ENCODE measurements around the gene SLC16A1.
"Not testable (repeated sequence)": the region's sequence is repeated elsewhere in the genome, so short reads cannot be mapped to it uniquely, and the experiment has no call there.

The SLC16A1 gene

GRCh38 chr1:112985123-112985522, 29.1 kb upstream of the SLC16A1 start:
- Histone ChIP-seq H3K27me3 (no peaks in the 10 kb centered on the region), H3K4me1 (no peaks in the 10 kb centered on the region), H3K36me3 (peaks cover 5% of the 10 kb centered on the region), H3K4me3 (ENCODE audit: low read depth, low read length) (no peak overlapping the region), H3K9me3 (no peaks in the 10 kb centered on the region)
- TF ChIP-seq CTCF (IDR thresholded peaks at IDR 0.05; ENCODE audit: low read depth, low read length): no peak
- no peak for DNase-seq

GRCh38 chr1:112983537-112984131, 27.6 kb upstream of the SLC16A1 start:
- H3K4me3 ChIP-seq (ENCODE audit: low read depth, low read length): no peak overlapping the region
- H3K27me3 ChIP-seq: no peaks in the 10 kb centered on the region
- DNase-seq: no peak
- peaks cover 7% of the 10 kb centered on the region for H3K36me3 ChIP-seq
- TF ChIP-seq CTCF (IDR thresholded peaks at IDR 0.05; ENCODE audit: low read depth, low read length): no peak
- no peaks in the 10 kb centered on the region for H3K4me1 ChIP-seq
- no peaks in the 10 kb centered on the region for H3K9me3 ChIP-seq

GRCh38 chr1:112982853-112983536, 27.0 kb upstream of the SLC16A1 start:
- Histone ChIP-seq H3K27me3 (no peaks in the 10 kb centered on the region), H3K4me1 (no peaks in the 10 kb centered on the region), H3K36me3 (peaks cover 7% of the 10 kb centered on the region), H3K9me3 (no peaks in the 10 kb centered on the region), H3K4me3 (ENCODE audit: low read depth, low read length) (no peak overlapping the region)
- no peak for DNase-seq
- TF ChIP-seq CTCF (IDR thresholded peaks at IDR 0.05; ENCODE audit: low read depth, low read length): no peak

GRCh38 chr1:112982328-112982727, 26.3 kb upstream of the SLC16A1 start:
- Histone ChIP-seq H3K4me1 (no peaks in the 10 kb centered on the region), H3K27me3 (no peaks in the 10 kb centered on the region), H3K9me3 (no peaks in the 10 kb centered on the region), H3K36me3 (peaks cover 7% of the 10 kb centered on the region), H3K4me3 (ENCODE audit: low read depth, low read length) (no peak overlapping the region)
- TF ChIP-seq CTCF (IDR thresholded peaks at IDR 0.05; ENCODE audit: low read depth, low read length): no peak
- DNase-seq: no peak

- H3K27me3 ChIP-seq; H3K4me1 ChIP-seq; H3K9me3 ChIP-seq; DNase-seq; H3K36me3 ChIP-seq; H3K4me3 ChIP-seq (ENCODE audit: low read depth, low read length): not testable (repeated sequence)
Observed at GRCh38 chr1:112981834-112982233, 25.8 kb upstream of the SLC16A1 start.

- peaks cover 7% of the 10 kb centered on the region for H3K36me3 ChIP-seq
- H3K9me3 ChIP-seq: no peaks in the 10 kb centered on the region
- H3K4me3 ChIP-seq (ENCODE audit: low read depth, low read length): no peak overlapping the region
- TF ChIP-seq CTCF (IDR thresholded peaks at IDR 0.05; ENCODE audit: low read depth, low read length): no peak
- no peak for DNase-seq
- H3K27me3 ChIP-seq: no peaks in the 10 kb centered on the region
- H3K4me1 ChIP-seq: no peaks in the 10 kb centered on the region
Observed at GRCh38 chr1:112981426-112981825, 25.4 kb upstream of the SLC16A1 start.

All from BE2C (cell line).